HepG2 (cell line): ENCODE measurements around the gene PACS2. TPM values are rescaled to one million over a fixed set of nuclear protein-coding genes. Genes with fewer than 3 reads are reported as not detected.

Experiments used
- AGO2 ChIP-seq: fragments of 200-400 bp; formaldehyde crosslinking; optimal IDR thresholded peaks from 2 replicates; pipeline ENCODE3; 2017; ENCODE audit warnings: mild to moderate bottlenecking, low read depth, low read length, moderate library complexity
- FLYWCH1 ChIP-seq: sonication (generic); formaldehyde crosslinking; IDR thresholded peaks from 2 replicates; pipeline ENCODE4 v1.8.1; 2023; ENCODE audit warnings: mild to moderate bottlenecking, missing genetic modification reagents
- FOSL2 ChIP-seq: sonication (generic); formaldehyde crosslinking; IDR thresholded peaks from 2 replicates; pipeline ENCODE4 v1.4.0; 2020; ENCODE audit warnings: missing genetic modification reagents
- FOXP4 ChIP-seq: sonication (generic); formaldehyde crosslinking; IDR thresholded peaks from 2 replicates; pipeline ENCODE4 v1.4.0; 2020; ENCODE audit warnings: missing genetic modification reagents
- HNRNPUL1 ChIP-seq: fragments of 200-400 bp; formaldehyde crosslinking; IDR thresholded peaks from 2 replicates; pipeline ENCODE4 v1.6.1; 2017; ENCODE audit warnings: low read depth, mild to moderate bottlenecking, low read length, moderate library complexity
- IKZF5 ChIP-seq: IDR thresholded peaks from 2 replicates; pipeline ENCODE4 v1.6.1; 2018; ENCODE audit warnings: missing genetic modification reagents, mild to moderate bottlenecking, missing compliant biosample characterization
- JUNB ChIP-seq: sonication (generic); formaldehyde crosslinking; IDR thresholded peaks from 2 replicates; pipeline ENCODE4 v1.8.0; 2022; ENCODE audit warnings: missing genetic modification reagents, mild to moderate bottlenecking, borderline replicate concordance
- MTF1 ChIP-seq: sonication (generic); formaldehyde crosslinking; IDR thresholded peaks from 2 replicates; pipeline ENCODE4 v1.5.0; 2020; ENCODE audit warnings: missing genetic modification reagents
- MYNN ChIP-seq: sonication (generic); formaldehyde crosslinking; IDR thresholded peaks from 2 replicates; pipeline ENCODE4 v1.4.0; 2020; ENCODE audit warnings: mild to moderate bottlenecking, low read depth, missing genetic modification reagents
- ZNF10 ChIP-seq: sonication (generic); formaldehyde crosslinking; IDR thresholded peaks from 2 replicates; pipeline ENCODE4 v1.4.0; 2020; ENCODE audit warnings: mild to moderate bottlenecking, low read depth, missing genetic modification reagents, borderline replicate concordance
- ZNF432 ChIP-seq: sonication (generic); formaldehyde crosslinking; IDR thresholded peaks from 2 replicates; pipeline ENCODE4 v1.5.0; 2020; ENCODE audit warnings: missing genetic modification reagents, mild to moderate bottlenecking, borderline replicate concordance
- ZNF513 ChIP-seq: sonication (generic); formaldehyde crosslinking; conservative IDR thresholded peaks from 2 replicates; pipeline ENCODE4 v1.5.0; 2020; ENCODE audit warnings: missing genetic modification reagents
- ZNF609 ChIP-seq: sonication (generic); formaldehyde crosslinking; IDR thresholded peaks from 2 replicates; pipeline ENCODE4 v1.4.0; 2020; ENCODE audit warnings: mild to moderate bottlenecking, missing genetic modification reagents, borderline replicate concordance
- ZNF770 ChIP-seq: sonication (generic); formaldehyde crosslinking; IDR thresholded peaks from 2 replicates; pipeline ENCODE4 v1.5.0; 2020; ENCODE audit warnings: mild to moderate bottlenecking, missing genetic modification reagents
- ZNF878 ChIP-seq: sonication (generic); formaldehyde crosslinking; IDR thresholded peaks from 2 replicates; pipeline ENCODE4 v1.8.1; 2023; ENCODE audit warnings: mild to moderate bottlenecking, missing genetic modification reagents, moderate library complexity
- polyA plus RNA-seq, 8 experiments: library from polyadenylated mRNA; depleted of rRNA in 3 of 8; stranded (reverse) in 7 of 8; unstranded in 1 of 8; fragments of >200 nt; fragmentation: Illumina TruSeq in 4 of 8; extraction: Trizol in 4 of 8; gene quantifications; 2 replicates each; pipeline versions ENCODE4 v1.2.1 to v1.2.3, GENCODE V29; 2011 to 2016; ENCODE audit warnings: low read depth in 4 of 8, missing spikeins in 1 of 8, mixed read lengths in 1 of 8; ENCODE audit not compliant: insufficient read depth in 1 of 8
- total RNA-seq, 5 experiments: library from RNA; depleted of rRNA; stranded (reverse); fragments of >200 nt; fragmentation: Illumina TruSeq; extraction: Trizol; gene quantifications; 2 replicates each; pipeline ENCODE4 v1.2.3, GENCODE V29; 2016; ENCODE audit warnings: low read depth in 1 of 5

Gene PACS2
- total and polyA plus RNA-seq, 2 of the 13 experiments (the other 11 are each of a cell fraction or from before 2014, with no cell fraction given): 23.6 to 27.6 TPM

- TF ChIP-seq ZNF878 (no peak), IKZF5 (0 out of 2 replicates have a peak, but pooled peaks have one; percentile 22), JUNB (CRISPR knock-in tag) (no peak), ZNF770 (CRISPR knock-in tag) (peak; percentile 18; the same call in 1 of the 2 replicates), AGO2 (peak; percentile 25), ZNF513 (CRISPR knock-in tag) (no peak), FLYWCH1 (no peak), MYNN (CRISPR knock-in tag) (no peak), HNRNPUL1 (no peak), FOXP4 (CRISPR knock-in tag) (no peak), MTF1 (no peak), ZNF432 (no peak), ZNF609 (no peak), FOSL2 (CRISPR knock-in tag) (peak; percentile 54; the same call in 1 of the 2 replicates), ZNF10 (CRISPR knock-in tag) (no peak)
These were observed 37.6 kb downstream of the PACS2 start (continued) for GRCh38 chr14:105351920-105352851.
